Measurements from ENCODE around the gene PHACTR1.

DNA sequence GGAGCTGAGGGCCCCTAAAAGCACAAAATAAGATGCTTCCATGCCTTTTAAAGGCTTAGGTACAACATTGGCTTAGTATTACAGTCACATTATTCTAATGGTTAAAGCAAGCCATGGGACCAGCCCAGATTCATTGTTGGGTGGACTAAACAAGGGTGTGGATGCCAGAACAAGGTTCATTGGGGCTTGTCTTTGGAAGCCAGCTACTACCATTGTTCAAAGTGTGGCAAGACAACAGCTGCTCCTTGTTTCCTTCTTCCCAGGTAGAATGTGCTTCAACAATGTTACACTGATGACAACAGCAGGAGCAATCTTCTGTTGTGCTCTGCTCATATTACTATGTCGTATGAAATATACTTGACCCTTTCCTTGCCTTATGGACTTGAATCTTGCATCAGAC lies 350.3 kb downstream of the PHACTR1 start:
- TF ChIP-seq, protein P1, sequence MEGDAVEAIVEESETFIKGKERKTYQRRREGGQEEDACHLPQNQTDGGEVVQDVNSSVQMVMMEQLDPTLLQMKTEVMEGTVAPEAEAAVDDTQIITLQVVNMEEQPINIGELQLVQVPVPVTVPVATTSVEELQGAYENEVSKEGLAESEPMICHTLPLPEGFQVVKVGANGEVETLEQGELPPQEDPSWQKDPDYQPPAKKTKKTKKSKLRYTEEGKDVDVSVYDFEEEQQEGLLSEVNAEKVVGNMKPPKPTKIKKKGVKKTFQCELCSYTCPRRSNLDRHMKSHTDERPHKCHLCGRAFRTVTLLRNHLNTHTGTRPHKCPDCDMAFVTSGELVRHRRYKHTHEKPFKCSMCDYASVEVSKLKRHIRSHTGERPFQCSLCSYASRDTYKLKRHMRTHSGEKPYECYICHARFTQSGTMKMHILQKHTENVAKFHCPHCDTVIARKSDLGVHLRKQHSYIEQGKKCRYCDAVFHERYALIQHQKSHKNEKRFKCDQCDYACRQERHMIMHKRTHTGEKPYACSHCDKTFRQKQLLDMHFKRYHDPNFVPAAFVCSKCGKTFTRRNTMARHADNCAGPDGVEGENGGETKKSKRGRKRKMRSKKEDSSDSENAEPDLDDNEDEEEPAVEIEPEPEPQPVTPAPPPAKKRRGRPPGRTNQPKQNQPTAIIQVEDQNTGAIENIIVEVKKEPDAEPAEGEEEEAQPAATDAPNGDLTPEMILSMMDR (IDR thresholded peaks at IDR 0.05; ENCODE audit: low read length), result no peak
- no peak for TF ChIP-seq EZH2 (IDR thresholded peaks at IDR 0.05; ENCODE audit: borderline replicate concordance, low read length)

Data from OCI-LY1 (cell line).